Ovary (tissue), 9 donors: ENCODE data around the gene RNF208. TPM values are rescaled to one million over a fixed set of nuclear protein-coding genes. Genes with fewer than 3 reads are reported as not detected.
A peak's percentile ranks its signal among the peaks of the same experiment; 100 is the strongest.

ENCODE experiments used
- DNase-seq, 5 donors: peaks; one replicate each; pipeline ENCODE4 v3.0.0-alpha.2; 2019 to 2020
- H3K27ac ChIP-seq, 2 donors: fragments of 200-600 bp; one replicate each; pipeline versions ENCODE4 v1.5.1 to v1.8.0; 2019 to 2022
- H3K27me3 ChIP-seq: fragments of 200-600 bp; one replicate; pipeline ENCODE4 v1.8.0; 2022
- H3K36me3 ChIP-seq: fragments of 200-600 bp; sonication (generic); one replicate; pipeline ENCODE4 v1.5.1; 2019
- H3K4me1 ChIP-seq: one replicate; pipeline ENCODE4 v1.8.1; 2013; ENCODE audit warnings: mild to moderate bottlenecking, moderate library complexity; ENCODE audit not compliant: insufficient read depth
- H3K4me3 ChIP-seq: fragments of 200-600 bp; sonication (generic); one replicate; pipeline ENCODE4 v1.5.1; 2017
- H3K9me3 ChIP-seq, 2 donors: fragments of 200-600 bp in 1 of 2; sonication (generic) in 1 of 2; one replicate each; pipeline versions ENCODE4 v1.5.1 to v1.8.1; 2013 to 2019; ENCODE audit warnings: mild to moderate bottlenecking in 1 of 2, moderate library complexity in 1 of 2
- EP300 ChIP-seq: sonication (generic); formaldehyde crosslinking; IDR thresholded peaks from one replicate; pipeline ENCODE4 v1.6.1; 2017; ENCODE audit warnings: antibody characterized with exemption
- POLR2A ChIP-seq: fragments of 450-650 bp; IDR thresholded peaks from one replicate; pipeline ENCODE4 v1.6.1; 2017; ENCODE audit warnings: antibody characterized with exemption, mild to moderate bottlenecking, moderate library complexity
- WGBS, 3 donors: extraction: QIAGEN DNeasy Blood & Tissue Kit in 1 of 3; methylation state at CpG; one replicate each; pipeline versions ENCODE4 v1.1.5 to v1.1.7; 2013 to 2017; 5-methylcytosine and 5-hydroxymethylcytosine counted together
- intact Hi-C, 4 donors: fragments of 100-400 bp; cut with DNase I; formaldehyde crosslinking; loops; one replicate each; pipeline versions ENCODE4 v1.11.0 to v1.15.1; 2022 to 2023
- polyA plus RNA-seq, 2 donors: library from polyadenylated mRNA; stranded (reverse); fragments of 200-250 nt in 1 of 2; fragments of 350-450 nt in 1 of 2; fragmentation: Illumina TruSeq in 1 of 2; extraction: RNeasy Lipid Tissue Mini Kit (QIAGEN cat#74804) in 1 of 2; gene quantifications; one replicate each; pipeline ENCODE4 v1.2.3, GENCODE V29; 2013 to 2014
- total RNA-seq, 7 donors: library from RNA; depleted of rRNA in 2 of 7; stranded (reverse); fragments of >200 nt in 2 of 7; fragmentation: NEBNext Ultra II Directional in 3 of 7; extraction: Animal tissue kit (Norgen Biotek cat#: 25700) in 3 of 7; gene quantifications; one replicate each; pipeline versions ENCODE4 v1.1.0 to v1.2.4, GENCODE V29; 2016 to 2023
- TF ChIP-seq, protein P1 (sequence below), 3 donors: fragments of 450-650 bp in 2 of 3; fragments of 200-600 bp in 1 of 3; IDR thresholded peaks; one replicate each; pipeline versions ENCODE4 v1.5.1 to v1.8.0; 2016 to 2022; ENCODE audit warnings: antibody characterized with exemption in 3 of 3, mild to moderate bottlenecking in 1 of 3
- donor health status: DM: no; HTN: no; CAD: no; lungs with moderate emphysema.
- donor health status: DM: no; HTN: no; CAD: no.
- donor health status: Bipolar disorder and iron deficiency.
- donor health status: DM: yes; HTN: yes; CAD: no.
- donor health status: DM: no; HTN: no; CAD: no.
- donor health status: DM: yes; HTN: yes; CAD: no.

The RNF208 gene
- total and polyA plus RNA-seq, 9 donors: 0.92 to 6.5 (median 3.1) TPM; not detected in 2

DNA sequence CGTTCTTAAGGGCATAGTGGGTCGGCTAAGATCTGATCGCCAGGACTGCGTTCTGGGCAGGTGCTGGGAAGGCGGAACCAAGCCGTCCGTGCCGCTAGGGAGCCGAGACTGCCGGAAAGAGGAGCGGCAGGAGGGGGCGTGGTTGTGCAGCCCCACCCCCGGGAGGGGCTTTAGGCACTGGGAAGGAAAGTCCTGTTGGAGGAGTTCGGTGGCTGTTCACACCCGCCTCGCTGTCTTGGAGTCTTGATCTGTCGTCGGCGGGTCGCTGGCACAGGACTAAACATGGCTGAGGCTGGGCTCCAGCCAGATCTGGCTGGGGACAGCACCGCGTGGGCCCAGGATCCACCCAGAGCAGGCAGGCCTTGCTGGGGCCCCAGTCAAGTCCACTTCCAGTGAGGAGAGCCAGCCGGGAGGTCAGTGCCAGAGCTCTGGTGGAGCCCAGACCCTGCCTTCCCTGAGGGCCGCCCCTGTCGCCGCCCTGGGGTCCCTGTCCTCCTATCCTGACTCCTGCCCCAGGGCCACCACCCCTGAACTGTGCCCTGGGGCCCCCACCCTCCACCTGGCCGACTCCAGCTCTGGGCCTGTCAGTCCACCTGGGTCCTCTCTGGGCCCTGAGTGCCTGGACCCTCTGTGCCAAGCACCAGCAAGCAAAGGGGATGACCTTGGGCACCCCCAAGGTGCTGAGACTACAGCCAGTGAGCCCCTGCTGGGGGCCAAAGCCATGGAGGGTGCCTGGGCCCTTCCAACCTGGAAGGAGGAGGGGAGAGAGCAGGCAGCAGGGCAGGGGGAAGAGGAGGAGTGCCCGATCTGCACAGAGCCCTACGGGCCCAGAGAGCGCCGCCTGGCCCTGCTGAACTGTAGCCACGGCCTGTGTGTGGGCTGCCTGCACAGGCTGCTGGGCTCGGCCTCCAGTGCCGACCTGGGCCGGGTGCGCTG lies 4.5 kb downstream of the RNF208 start:
- Histone ChIP-seq H3K4me1 (peaks cover 6% of the 10 kb centered on the region), H3K36me3 (no peaks in the 10 kb centered on the region), H3K4me3 (peak overlapping the region; percentile 14), H3K27me3 (no peaks in the 10 kb centered on the region), H3K9me3 (no peaks in the 10 kb centered on the region), H3K27ac (no peak overlapping the region)
- intact Hi-C loops: no loop called here
- peak in 3 of 5 donors; percentile 51 to 72 (median 59) for DNase-seq
- WGBS, 3 donors: 40 to 66% (median 46%) methylated on average over 16 to 36 of the region's 36 CpGs
- TF ChIP-seq POLR2A: no peak
- TF ChIP-seq, protein P1, sequence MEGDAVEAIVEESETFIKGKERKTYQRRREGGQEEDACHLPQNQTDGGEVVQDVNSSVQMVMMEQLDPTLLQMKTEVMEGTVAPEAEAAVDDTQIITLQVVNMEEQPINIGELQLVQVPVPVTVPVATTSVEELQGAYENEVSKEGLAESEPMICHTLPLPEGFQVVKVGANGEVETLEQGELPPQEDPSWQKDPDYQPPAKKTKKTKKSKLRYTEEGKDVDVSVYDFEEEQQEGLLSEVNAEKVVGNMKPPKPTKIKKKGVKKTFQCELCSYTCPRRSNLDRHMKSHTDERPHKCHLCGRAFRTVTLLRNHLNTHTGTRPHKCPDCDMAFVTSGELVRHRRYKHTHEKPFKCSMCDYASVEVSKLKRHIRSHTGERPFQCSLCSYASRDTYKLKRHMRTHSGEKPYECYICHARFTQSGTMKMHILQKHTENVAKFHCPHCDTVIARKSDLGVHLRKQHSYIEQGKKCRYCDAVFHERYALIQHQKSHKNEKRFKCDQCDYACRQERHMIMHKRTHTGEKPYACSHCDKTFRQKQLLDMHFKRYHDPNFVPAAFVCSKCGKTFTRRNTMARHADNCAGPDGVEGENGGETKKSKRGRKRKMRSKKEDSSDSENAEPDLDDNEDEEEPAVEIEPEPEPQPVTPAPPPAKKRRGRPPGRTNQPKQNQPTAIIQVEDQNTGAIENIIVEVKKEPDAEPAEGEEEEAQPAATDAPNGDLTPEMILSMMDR (IDR thresholded peaks at IDR 0.05): no peak
- no peak for TF ChIP-seq EP300

DNA sequence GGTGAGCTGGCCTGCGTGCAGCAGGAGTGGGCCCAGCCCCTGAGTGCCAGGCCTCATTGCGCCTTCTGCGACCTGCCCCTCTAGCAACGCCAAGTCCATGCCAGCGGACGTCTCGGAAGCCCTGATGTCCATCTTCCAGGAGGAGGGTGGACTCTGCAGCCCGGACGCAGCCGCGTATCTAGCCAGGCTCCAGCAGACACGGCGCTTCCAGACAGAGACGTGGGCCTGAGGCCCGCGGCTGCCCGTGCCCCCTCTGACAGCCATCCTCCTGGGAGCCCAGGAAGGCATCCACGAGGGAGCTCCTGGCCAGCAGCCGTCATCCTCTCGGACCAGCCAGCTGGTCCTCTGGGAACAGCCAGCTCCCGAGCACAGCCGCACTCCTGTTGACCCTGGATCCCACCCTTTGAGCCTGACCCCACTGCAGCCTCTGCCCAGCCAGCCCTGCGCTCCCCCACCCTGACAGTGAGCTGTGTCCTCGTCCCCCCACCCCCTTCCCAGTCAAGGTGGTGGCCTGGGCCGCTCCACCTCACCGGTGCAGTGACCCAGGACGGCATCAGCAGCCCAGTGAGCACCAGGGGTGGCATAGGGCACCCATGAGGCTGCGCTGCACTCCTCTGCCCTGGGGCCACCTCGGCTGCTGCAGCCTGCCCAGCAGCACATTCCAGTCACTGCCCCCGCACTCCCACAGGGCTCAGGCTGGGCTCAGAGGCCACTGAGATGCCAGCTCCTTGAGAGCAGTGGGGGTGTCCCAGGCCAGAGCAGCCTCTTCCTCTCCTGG lies 5.7 kb downstream of the RNF208 start:
- Histone ChIP-seq H3K27me3 (no peaks in the 10 kb centered on the region), H3K4me3 (no peak overlapping the region), H3K27ac (no peak overlapping the region), H3K36me3 (no peaks in the 10 kb centered on the region), H3K4me1 (peaks cover 5% of the 10 kb centered on the region), H3K9me3 (no peaks in the 10 kb centered on the region)
- intact Hi-C loops: no loop called here
- DNase-seq: no peak
- WGBS, 3 donors: 84 to 90% (median 87%) methylated on average over 29 to 30 of the region's 30 CpGs
- TF ChIP-seq, protein P1 (IDR thresholded peaks at IDR 0.05): no peak
- TF ChIP-seq EP300: no peak
- TF ChIP-seq POLR2A: no peak

DNA sequence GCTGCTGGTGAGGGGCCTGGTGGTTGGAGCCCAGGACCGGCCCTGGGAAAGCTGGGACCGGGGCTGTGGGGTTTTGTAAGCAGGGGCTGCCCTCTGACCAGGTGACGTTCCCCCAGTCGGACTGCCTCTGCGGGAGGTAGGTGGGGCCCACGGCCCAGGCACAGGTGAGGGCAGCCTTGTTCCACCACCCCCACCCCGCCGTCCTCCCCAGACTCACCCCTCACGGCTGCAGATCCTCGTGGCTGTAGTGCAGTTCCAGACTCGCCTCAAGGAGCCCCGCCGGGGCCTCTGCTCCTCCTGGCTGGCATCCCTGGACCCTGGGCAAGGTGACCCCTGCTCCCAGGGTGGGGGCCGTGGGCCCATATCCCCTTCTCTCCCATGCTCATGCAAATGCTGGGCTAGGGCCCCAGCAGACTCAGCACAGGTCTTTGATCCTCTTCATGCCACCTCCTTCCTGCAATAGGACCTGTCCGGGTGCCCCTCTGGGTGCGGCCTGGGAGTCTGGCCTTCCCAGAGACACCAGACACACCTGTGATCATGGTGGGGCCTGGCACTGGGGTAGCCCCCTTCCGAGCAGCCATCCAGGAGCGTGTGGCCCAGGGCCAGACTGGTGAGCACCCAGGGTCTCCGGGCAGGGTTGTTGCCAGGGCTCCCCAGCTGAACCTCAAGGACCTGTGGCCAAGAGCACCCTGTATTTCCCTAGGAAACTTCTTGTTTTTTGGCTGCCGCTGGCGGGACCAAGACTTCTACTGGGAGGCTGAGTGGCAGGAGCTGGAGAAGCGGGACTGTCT lies 6.6 kb downstream of the RNF208 start:
- WGBS, 3 donors: 89 to 91% (median 90%) methylated on average over 21 to 22 of the region's 22 CpGs
- intact Hi-C loops: no loop called here
- no peak for TF ChIP-seq EP300
- no peak for TF ChIP-seq POLR2A
- TF ChIP-seq, protein P1 (IDR thresholded peaks at IDR 0.05): no peak
- no peaks in the 10 kb centered on the region for H3K36me3 ChIP-seq
- no peak overlapping the region for H3K27ac ChIP-seq
- peaks cover 5% of the 10 kb centered on the region for H3K4me1 ChIP-seq
- H3K9me3 ChIP-seq: no peaks in the 10 kb centered on the region
- no peak overlapping the region for H3K4me3 ChIP-seq
- DNase-seq: no peak
- H3K27me3 ChIP-seq: no peaks in the 10 kb centered on the region

DNA sequence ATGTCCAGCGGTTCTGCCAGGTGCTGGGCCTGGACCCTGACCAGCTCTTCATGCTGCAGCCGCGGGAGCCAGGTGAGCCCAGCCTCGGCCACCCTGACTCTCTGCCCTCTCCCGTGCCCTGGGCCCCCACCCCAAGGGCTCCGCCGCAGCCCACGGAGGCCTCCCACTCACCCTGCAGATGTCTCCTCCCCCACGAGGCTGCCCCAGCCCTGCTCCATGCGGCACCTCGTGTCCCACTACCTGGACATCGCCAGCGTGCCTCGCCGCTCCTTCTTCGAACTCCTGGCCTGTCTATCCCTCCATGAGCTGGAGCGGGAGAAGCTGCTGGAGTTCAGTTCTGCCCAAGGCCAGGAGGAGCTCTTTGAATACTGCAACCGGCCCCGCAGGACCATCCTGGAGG lies 7.4 kb downstream of the RNF208 start:
- DNase-seq: no peak
- no peaks in the 10 kb centered on the region for H3K27me3 ChIP-seq
- TF ChIP-seq POLR2A: no peak
- TF ChIP-seq, protein P1 (IDR thresholded peaks at IDR 0.05): no peak
- TF ChIP-seq EP300: no peak
- intact Hi-C loops: no loop called here
- H3K36me3 ChIP-seq: no peaks in the 10 kb centered on the region
- peaks cover 5% of the 10 kb centered on the region for H3K4me1 ChIP-seq
- no peak overlapping the region for H3K27ac ChIP-seq
- no peaks in the 10 kb centered on the region for H3K9me3 ChIP-seq
- WGBS, 3 donors: 75 to 79% (median 77%) methylated on average over 19 of the region's 19 CpGs
- no peak overlapping the region for H3K4me3 ChIP-seq
